ENCODE results near the gene DPH6.

The DPH6 gene

GRCh38 chr15:35540021-35540420 lies 5.9 kb downstream of the DPH6 start:
- no peak for DNase-seq

GRCh38 chr15:35535365-35535916 lies 10.5 kb downstream of the DPH6 start:
- no peak for DNase-seq

GRCh38 chr15:35533130-35534110 lies 12.5 kb downstream of the DPH6 start:
- DNase-seq: no peak

GRCh38 chr15:35530698-35531097 lies 15.3 kb downstream of the DPH6 start:
- DNase-seq: no peak

- no peak for DNase-seq
Measured at GRCh38 chr15:35529784-35530183, 16.2 kb downstream of the DPH6 start.

- DNase-seq: no peak
Measured at GRCh38 chr15:35522061-35522460, 23.9 kb downstream of the DPH6 start.

- DNase-seq: no peak
Measured at GRCh38 chr15:35519541-35520149, 26.3 kb downstream of the DPH6 start.

- DNase-seq: no peak
Measured at GRCh38 chr15:35519052-35519451, 26.9 kb downstream of the DPH6 start.

GRCh38 chr15:35514759-35515158 lies 31.2 kb downstream of the DPH6 start:
- no peak for DNase-seq

GRCh38 chr15:35507932-35508638 lies 37.9 kb downstream of the DPH6 start:
- DNase-seq: no peak

GRCh38 chr15:35506272-35506870 lies 39.6 kb downstream of the DPH6 start:
- DNase-seq: no peak

- DNase-seq: no peak
Measured at GRCh38 chr15:35505809-35506208, 40.2 kb downstream of the DPH6 start.

- no peak for DNase-seq
Measured at GRCh38 chr15:35505141-35505540, 40.8 kb downstream of the DPH6 start.

- no peak for DNase-seq
Measured at GRCh38 chr15:35499723-35500122, 46.2 kb downstream of the DPH6 start.

GRCh38 chr15:35496585-35496984 lies 49.4 kb downstream of the DPH6 start:
- DNase-seq: no peak

- no peak for DNase-seq
Measured at GRCh38 chr15:35495080-35495479, 50.9 kb downstream of the DPH6 start.

GRCh38 chr15:35491999-35492398 lies 54.0 kb downstream of the DPH6 start:
- DNase-seq: no peak

GRCh38 chr15:35491173-35491572 lies 54.8 kb downstream of the DPH6 start:
- no peak for DNase-seq

- DNase-seq: no peak
Measured at GRCh38 chr15:35490511-35490910, 55.5 kb downstream of the DPH6 start.

GRCh38 chr15:35487417-35487816 lies 58.5 kb downstream of the DPH6 start:
- DNase-seq: no peak

- no peak for DNase-seq
Measured at GRCh38 chr15:35486296-35486695, 59.7 kb downstream of the DPH6 start.

GRCh38 chr15:35485411-35485810 lies 60.6 kb downstream of the DPH6 start:
- no peak for DNase-seq
